ENCODE measurements around the gene TERT.
"Not testable (repeated sequence)": the region's sequence is repeated elsewhere in the genome, so short reads cannot be mapped to it uniquely, and the experiment has no call there.

TERT gene

GRCh38 chr5:1330847-1331831 is 36.3 kb upstream of the TERT start:
- no peak for DNase-seq

- DNase-seq = no peak
Observed at GRCh38 chr5:1330146-1330846, 35.4 kb upstream of the TERT start.

GRCh38 chr5:1329111-1329579 is 34.3 kb upstream of the TERT start:
- no peak for DNase-seq

GRCh38 chr5:1328237-1329110 is 33.6 kb upstream of the TERT start:
- DNase-seq = not testable (repeated sequence)

GRCh38 chr5:1326901-1327756 is 32.3 kb upstream of the TERT start:
- DNase-seq = not testable (repeated sequence)

GRCh38 chr5:1326532-1326875 is 31.6 kb upstream of the TERT start:
- DNase-seq = not testable (repeated sequence)

- no peak for DNase-seq
Observed at GRCh38 chr5:1325870-1326531, 31.1 kb upstream of the TERT start.

- no peak for DNase-seq
Observed at GRCh38 chr5:1325191-1325741, 30.4 kb upstream of the TERT start.

- no peak for DNase-seq
Observed at GRCh38 chr5:1324719-1325190, 29.9 kb upstream of the TERT start.

- no peak for DNase-seq
Observed at GRCh38 chr5:1324301-1324700, 29.4 kb upstream of the TERT start.

- no peak for DNase-seq
Observed at GRCh38 chr5:1323803-1324173, 28.9 kb upstream of the TERT start.

GRCh38 chr5:1322955-1323802 is 28.3 kb upstream of the TERT start:
- no peak for DNase-seq

GRCh38 chr5:1322036-1322900 is 27.4 kb upstream of the TERT start:
- no peak for DNase-seq

GRCh38 chr5:1321576-1321975 is 26.7 kb upstream of the TERT start:
- no peak for DNase-seq

- no peak for DNase-seq
Observed at GRCh38 chr5:1320436-1321344, 25.8 kb upstream of the TERT start.

- no peak for DNase-seq
Observed at GRCh38 chr5:1319436-1320256, 24.8 kb upstream of the TERT start.

GRCh38 chr5:1318659-1319251 is 23.9 kb upstream of the TERT start:
- DNase-seq = no peak

All from inflammatory macrophage treated with lipopolysaccharide for 4 hours (primary cell).